Muscle of leg (tissue), 16 donors: ENCODE results near the gene SHISA7. TPM values are rescaled to one million over a fixed set of nuclear protein-coding genes. Genes with fewer than 3 reads are reported as not detected.

Experiments
- DNase-seq: peaks from one replicate; pipeline ENCODE4 v3.0.0; 2013
- H3K27ac ChIP-seq: one replicate; pipeline ENCODE4 v1.5.1; 2013; ENCODE audit warnings: mild to moderate bottlenecking, low read length, control low read depth
- H3K27me3 ChIP-seq: one replicate; pipeline ENCODE4 v1.6.1; 2013; ENCODE audit warnings: low read length; ENCODE audit not compliant: control insufficient read depth, insufficient read depth
- H3K36me3 ChIP-seq: one replicate; pipeline ENCODE4 v1.6.1; 2013; ENCODE audit warnings: low read length; ENCODE audit not compliant: control insufficient read depth, insufficient read depth
- H3K4me1 ChIP-seq: one replicate; pipeline ENCODE4 v1.6.1; 2013; ENCODE audit warnings: low read length; ENCODE audit not compliant: control insufficient read depth, insufficient read depth
- H3K4me3 ChIP-seq: one replicate; pipeline ENCODE4 v1.5.1; 2013; ENCODE audit warnings: low read length, control low read depth
- H3K9me3 ChIP-seq: replicated peaks from 2 replicates; pipeline ENCODE4 v1.6.1; 2013; ENCODE audit warnings: low read depth, low read length; ENCODE audit not compliant: control insufficient read depth
- WGBS: methylation state at CpG from one replicate; pipeline ENCODE4 v1.1.5; 2013; ENCODE audit warnings: missing lambda C conversion rate; ENCODE audit not compliant: insufficient coverage; 5-methylcytosine and 5-hydroxymethylcytosine counted together
- long read RNA-seq, 11 donors: transcript quantifications; one replicate each; lab custom pipeline, GENCODE V29; 2026
- polyA plus RNA-seq, 8 donors: library from polyadenylated mRNA; unstranded; fragments of 120-200 nt; gene quantifications; one replicate each; pipeline versions ENCODE4 v1.2.1 to v1.2.3, GENCODE V29; 2013; ENCODE audit warnings: inconsistent platforms in 1 of 8, low replicate concordance in 1 of 8; ENCODE audit not compliant: insufficient read length in 8 of 8, insufficient read depth in 1 of 8
- total RNA-seq: library from RNA; stranded (reverse); fragments of 120-200 nt; gene quantifications from one replicate; pipeline ENCODE4 v1.2.4, GENCODE V29; 2013

SHISA7 gene
- total RNA-seq = under 0.01 TPM
- polyA plus RNA-seq = under 1 TPM; 0.08 to 0.32 (median 0.17) TPM
- long read RNA-seq, donor 1 = 0 reads
- long read RNA-seq, donor 2 = 0 reads
- long read RNA-seq, donor 3 = 0 reads
- long read RNA-seq, donor 4 = 0 reads
- long read RNA-seq, donor 5 = 0 reads
- long read RNA-seq, donor 6 = 0 reads
- long read RNA-seq, donor 7 = 0 reads
- long read RNA-seq, donor 8 = 0 reads
- long read RNA-seq, donor 9 = 0 reads
- long read RNA-seq, donor 10 = 0 reads
- long read RNA-seq, donor 11 = 0 reads

DNA sequence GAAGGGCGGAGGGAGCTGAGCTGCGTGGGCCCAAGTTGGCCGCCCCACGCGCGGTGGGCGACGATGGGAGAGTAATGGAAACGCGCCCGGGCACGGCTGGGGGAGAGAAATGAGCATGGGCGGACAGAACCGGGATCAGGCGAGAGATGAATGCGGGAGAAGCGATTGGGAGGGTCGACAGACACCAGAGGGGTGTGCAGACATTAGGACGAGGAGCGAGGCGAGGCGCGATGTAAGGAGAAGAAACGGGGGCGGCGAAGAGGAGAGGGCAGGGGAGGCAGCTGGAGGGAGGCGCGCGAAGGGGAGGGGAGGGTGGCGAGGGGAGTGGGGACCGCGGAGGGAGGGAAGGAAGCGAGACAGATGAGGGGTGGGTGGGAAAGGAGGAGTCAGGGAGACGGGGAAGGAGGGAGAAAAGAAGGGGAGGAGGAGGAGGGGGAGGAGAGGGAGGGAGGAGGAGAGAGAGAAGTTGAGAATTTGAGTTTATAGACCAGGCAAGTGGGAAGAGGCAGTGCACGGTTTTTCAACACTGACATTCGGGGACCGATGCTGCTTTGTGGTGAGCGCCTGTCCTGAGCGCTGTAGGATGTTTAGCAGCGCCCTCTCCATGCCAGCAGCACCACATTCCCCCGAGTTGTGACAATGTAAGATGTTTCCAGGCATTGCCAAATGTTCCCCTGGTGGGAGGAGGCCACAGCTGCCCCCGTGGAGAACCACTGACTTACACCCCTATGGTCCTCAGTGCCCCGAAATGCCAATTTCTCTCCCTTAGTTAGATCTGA, at the start of gene SHISA7:
TSS of gene SHISA7 (minus strand) at position 256 of the 779 bp plus-strand sequence. CDS start 437 bp downstream, outside the sequence.
- no peaks in the 10 kb centered on the region for H3K36me3 ChIP-seq
- H3K27me3 ChIP-seq = peaks cover 91% of the 10 kb centered on the region
- no peak within 1 kb of the TSS for H3K27ac ChIP-seq
- no peak within 1 kb of the TSS for H3K4me3 ChIP-seq
- peaks cover 8% of the 10 kb centered on the region for H3K4me1 ChIP-seq
- 2% methylated on average over 40 of the region's 43 CpGs for WGBS
- H3K9me3 ChIP-seq = no peaks in the 10 kb centered on the region
- no peak for DNase-seq

GRCh38 chr19:55492362-55492944, 49.4 kb upstream of the SHISA7 start:
- Histone ChIP-seq H3K36me3 (peaks cover 9% of the 10 kb centered on the region), H3K9me3 (no peaks in the 10 kb centered on the region), H3K4me1 (peaks cover 71% of the 10 kb centered on the region), H3K27me3 (peaks cover 8% of the 10 kb centered on the region), H3K4me3 (no peak overlapping the region), H3K27ac (no peak overlapping the region)
- 48% methylated on average over 3 of the region's 12 CpGs for WGBS
- DNase-seq = no peak

GRCh38 chr19:55491546-55492360, 48.7 kb upstream of the SHISA7 start:
- Histone ChIP-seq H3K36me3 (peaks cover 9% of the 10 kb centered on the region), H3K4me3 (no peak overlapping the region), H3K27me3 (peaks cover 8% of the 10 kb centered on the region), H3K9me3 (no peaks in the 10 kb centered on the region), H3K4me1 (peaks cover 78% of the 10 kb centered on the region), H3K27ac (peak overlapping the region; percentile 55)
- 47% methylated on average over 16 of the region's 24 CpGs for WGBS
- no peak for DNase-seq

DNA sequence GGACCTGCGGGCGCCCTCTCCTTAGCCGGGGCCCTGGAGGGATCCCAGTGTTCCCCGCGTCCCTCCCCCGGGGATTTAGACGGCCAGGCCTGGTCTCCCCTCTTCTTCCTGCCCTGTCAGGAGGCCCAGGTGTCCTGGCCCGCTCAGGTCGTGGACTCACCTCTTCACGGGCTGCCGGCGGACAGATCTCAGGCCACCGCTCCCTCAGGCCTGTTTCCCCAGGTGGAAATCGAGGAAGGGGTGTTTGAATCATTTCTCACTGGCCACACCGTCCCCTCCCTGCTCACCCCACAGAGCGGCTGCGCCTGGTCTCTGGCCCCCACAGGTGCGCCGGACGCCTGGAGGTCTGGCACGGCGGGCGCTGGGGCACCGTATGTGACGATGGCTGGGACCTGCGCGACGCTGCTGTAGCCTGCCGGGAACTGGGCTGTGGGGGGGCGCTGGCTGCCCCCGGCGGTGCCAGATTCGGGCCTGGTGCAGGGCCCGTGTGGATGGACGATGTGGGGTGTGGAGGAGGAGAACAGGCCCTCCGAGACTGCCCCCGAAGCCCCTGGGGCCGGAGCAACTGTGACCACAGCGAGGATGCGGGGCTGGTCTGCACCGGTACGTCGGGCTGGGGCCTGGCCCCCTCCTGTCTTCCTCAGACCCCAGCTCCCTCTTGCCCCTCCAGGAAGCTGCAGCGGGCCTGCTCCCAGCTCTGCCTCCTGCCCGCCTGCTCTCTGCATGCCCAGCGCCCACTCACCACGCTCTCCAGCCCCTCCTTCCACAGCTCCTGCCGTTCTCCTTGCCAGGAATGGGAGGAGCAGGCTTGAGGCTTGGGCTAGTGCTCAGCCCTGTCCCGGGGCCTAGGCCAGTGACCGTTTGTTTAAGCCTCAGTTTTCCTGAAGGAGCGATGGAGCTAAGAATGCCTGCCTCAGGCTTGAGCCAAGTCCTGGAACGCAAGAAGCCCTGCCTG, 47.7 kb upstream of the SHISA7 start:
- Histone ChIP-seq H3K27ac (peak overlapping the region; percentile 55), H3K27me3 (peaks cover 8% of the 10 kb centered on the region), H3K9me3 (no peaks in the 10 kb centered on the region), H3K4me3 (no peak overlapping the region), H3K4me1 (peaks cover 86% of the 10 kb centered on the region), H3K36me3 (peaks cover 4% of the 10 kb centered on the region)
- peak; percentile 73 for DNase-seq
- 53% methylated on average over 36 of the region's 52 CpGs for WGBS

- H3K36me3 ChIP-seq = no peaks in the 10 kb centered on the region
- no peak overlapping the region for H3K4me3 ChIP-seq
- WGBS = 26% methylated on average over 10 of the region's 21 CpGs
- H3K27me3 ChIP-seq = peaks cover 8% of the 10 kb centered on the region
- H3K9me3 ChIP-seq = no peaks in the 10 kb centered on the region
- peaks cover 87% of the 10 kb centered on the region for H3K4me1 ChIP-seq
- DNase-seq = peak; percentile 49
- peak overlapping the region; percentile 59 for H3K27ac ChIP-seq
Measured at GRCh38 chr19:55489711-55490477, 46.8 kb upstream of the SHISA7 start.

- H3K36me3 ChIP-seq = no peaks in the 10 kb centered on the region
- peaks cover 5% of the 10 kb centered on the region for H3K27me3 ChIP-seq
- H3K4me3 ChIP-seq = no peak overlapping the region
- H3K4me1 ChIP-seq = peaks cover 86% of the 10 kb centered on the region
- H3K9me3 ChIP-seq = no peaks in the 10 kb centered on the region
- H3K27ac ChIP-seq = peak overlapping the region; percentile 59
- 41% methylated on average over 34 of the region's 36 CpGs for WGBS
- DNase-seq = peak; percentile 72
Measured at GRCh38 chr19:55488986-55489710, 46.0 kb upstream of the SHISA7 start.

- Histone ChIP-seq H3K9me3 (no peaks in the 10 kb centered on the region), H3K36me3 (peaks cover 5% of the 10 kb centered on the region), H3K27ac (peak within 1 kb of the TSS; percentile 95), H3K4me1 (peaks cover 84% of the 10 kb centered on the region), H3K4me3 (peak within 1 kb of the TSS; percentile 25), H3K27me3 (peaks cover 1% of the 10 kb centered on the region)
- 10% methylated on average over 6 of the region's 21 CpGs for WGBS
- DNase-seq = peak; percentile 90
Measured at GRCh38 chr19:55487924-55488687, 45.0 kb upstream of the SHISA7 start, which contains the start of gene SSC5D. Gene SSC5D (plus strand): TSS chr19:55488436. CDS start chr19:55488590, 154 bp downstream.
